MG63 (cell line): ENCODE measurements around the gene SMPX. TPM values are rescaled to one million over a fixed set of nuclear protein-coding genes. Genes with fewer than 3 reads are reported as not detected.

Experiments
- DNase-seq: peaks from one replicate; pipeline ENCODE4 v3.0.0-alpha.2; 2020
- H3K27me3 ChIP-seq: fragments of 250-450 bp; sonication (Bioruptor Pico); 2 replicates; pipeline ENCODE4 v1.5.1; 2020; ENCODE audit warnings: mild to moderate bottlenecking, moderate library complexity
- H3K36me3 ChIP-seq: fragments of 250-450 bp; sonication (Bioruptor Pico); 2 replicates; pipeline ENCODE4 v1.5.1; 2020; ENCODE audit warnings: mild to moderate bottlenecking, moderate library complexity
- H3K4me3 ChIP-seq: fragments of 250-450 bp; sonication (Bioruptor Pico); 2 replicates; pipeline ENCODE4 v1.5.1; 2020; ENCODE audit warnings: mild to moderate bottlenecking, moderate library complexity
- H3K9me3 ChIP-seq: fragments of 250-450 bp; sonication (Bioruptor Pico); 2 replicates; pipeline ENCODE4 v1.5.1; 2020; ENCODE audit warnings: mild to moderate bottlenecking, moderate library complexity
- total RNA-seq: library from RNA; depleted of rRNA; stranded (reverse); fragments of >200 nt; shearing (Covaris generic); gene quantifications from 2 replicates; pipeline ENCODE4 v1.2.3, GENCODE V29; 2014; ENCODE audit warnings: low replicate concordance

Gene SMPX
- total RNA-seq, 1 experiment from 2014 or later = not detected

- DNase-seq = no peak
- Histone ChIP-seq H3K4me3 (no peak overlapping the region), H3K9me3 (no peaks in the 10 kb centered on the region), H3K27me3 (no peaks in the 10 kb centered on the region), H3K36me3 (no peaks in the 10 kb centered on the region)
These were observed 58.8 kb downstream of the SMPX start for GRCh38 chrX:21699136-21699535.

GRCh38 chrX:21698272-21698671, 59.6 kb downstream of the SMPX start:
- DNase-seq = no peak
- Histone ChIP-seq H3K27me3 (no peaks in the 10 kb centered on the region), H3K4me3 (no peak overlapping the region)

GRCh38 chrX:21691512-21692018, 66.4 kb downstream of the SMPX start:
- DNase-seq = no peak
- no peaks in the 10 kb centered on the region for H3K36me3 ChIP-seq
- H3K9me3 ChIP-seq = no peaks in the 10 kb centered on the region
- no peaks in the 10 kb centered on the region for H3K27me3 ChIP-seq
- no peak overlapping the region for H3K4me3 ChIP-seq

More at GRCh38 chrX:21698272-21698671, 59.6 kb downstream of the SMPX start:
- H3K9me3 ChIP-seq = no peaks in the 10 kb centered on the region
- H3K36me3 ChIP-seq = no peaks in the 10 kb centered on the region

- Histone ChIP-seq H3K9me3 (no peaks in the 10 kb centered on the region), H3K36me3 (no peaks in the 10 kb centered on the region), H3K4me3 (no peak overlapping the region), H3K27me3 (no peaks in the 10 kb centered on the region)
- no peak for DNase-seq
These were observed 74.0 kb downstream of the SMPX start for GRCh38 chrX:21683941-21684340.

GRCh38 chrX:21678048-21678612, 79.8 kb downstream of the SMPX start:
- H3K9me3 ChIP-seq = no peaks in the 10 kb centered on the region
- no peak overlapping the region for H3K4me3 ChIP-seq
- no peaks in the 10 kb centered on the region for H3K27me3 ChIP-seq
- DNase-seq = no peak
- no peaks in the 10 kb centered on the region for H3K36me3 ChIP-seq

GRCh38 chrX:21675931-21676330, 82.0 kb downstream of the SMPX start:
- H3K36me3 ChIP-seq = no peaks in the 10 kb centered on the region
- no peak overlapping the region for H3K4me3 ChIP-seq
- H3K9me3 ChIP-seq = no peaks in the 10 kb centered on the region
- H3K27me3 ChIP-seq = no peaks in the 10 kb centered on the region
- DNase-seq = no peak

- H3K27me3 ChIP-seq = no peaks in the 10 kb centered on the region
- H3K9me3 ChIP-seq = no peaks in the 10 kb centered on the region
- no peaks in the 10 kb centered on the region for H3K36me3 ChIP-seq
- no peak for DNase-seq
- H3K4me3 ChIP-seq = no peak overlapping the region
These were observed 83.3 kb downstream of the SMPX start for GRCh38 chrX:21674430-21675186.

GRCh38 chrX:21666679-21667078, 91.2 kb downstream of the SMPX start:
- no peaks in the 10 kb centered on the region for H3K36me3 ChIP-seq
- H3K9me3 ChIP-seq = no peaks in the 10 kb centered on the region
- no peak overlapping the region for H3K4me3 ChIP-seq
- DNase-seq = no peak
- no peaks in the 10 kb centered on the region for H3K27me3 ChIP-seq

GRCh38 chrX:21666252-21666651, 91.7 kb downstream of the SMPX start:
- no peak for DNase-seq

GRCh38 chrX:21662761-21663160, 95.2 kb downstream of the SMPX start:
- Histone ChIP-seq H3K27me3 (no peaks in the 10 kb centered on the region), H3K4me3 (no peak overlapping the region), H3K9me3 (no peaks in the 10 kb centered on the region), H3K36me3 (no peaks in the 10 kb centered on the region)
- no peak for DNase-seq

More at GRCh38 chrX:21666252-21666651, 91.7 kb downstream of the SMPX start:
- no peaks in the 10 kb centered on the region for H3K9me3 ChIP-seq
- H3K27me3 ChIP-seq = no peaks in the 10 kb centered on the region
- H3K36me3 ChIP-seq = no peaks in the 10 kb centered on the region
- no peak overlapping the region for H3K4me3 ChIP-seq

GRCh38 chrX:21661316-21661715, 96.6 kb downstream of the SMPX start:
- Histone ChIP-seq H3K9me3 (no peaks in the 10 kb centered on the region), H3K36me3 (no peaks in the 10 kb centered on the region), H3K27me3 (no peaks in the 10 kb centered on the region), H3K4me3 (no peak overlapping the region)
- no peak for DNase-seq

GRCh38 chrX:21660156-21660555, 97.8 kb downstream of the SMPX start:
- Histone ChIP-seq H3K36me3 (no peaks in the 10 kb centered on the region), H3K4me3 (no peak overlapping the region), H3K27me3 (no peaks in the 10 kb centered on the region), H3K9me3 (no peaks in the 10 kb centered on the region)
- DNase-seq = no peak

GRCh38 chrX:21659320-21659719, 98.6 kb downstream of the SMPX start:
- Histone ChIP-seq H3K27me3 (no peaks in the 10 kb centered on the region), H3K36me3 (no peaks in the 10 kb centered on the region), H3K4me3 (no peak overlapping the region), H3K9me3 (no peaks in the 10 kb centered on the region)
- DNase-seq = no peak

GRCh38 chrX:21658746-21659145, 99.2 kb downstream of the SMPX start:
- no peaks in the 10 kb centered on the region for H3K36me3 ChIP-seq
- no peaks in the 10 kb centered on the region for H3K9me3 ChIP-seq
- no peak for DNase-seq
- no peak overlapping the region for H3K4me3 ChIP-seq
- no peaks in the 10 kb centered on the region for H3K27me3 ChIP-seq

- H3K9me3 ChIP-seq = no peaks in the 10 kb centered on the region
- no peak for DNase-seq
- no peaks in the 10 kb centered on the region for H3K27me3 ChIP-seq
- no peak within 1 kb of the TSS for H3K4me3 ChIP-seq
- no peaks in the 10 kb centered on the region for H3K36me3 ChIP-seq
These were observed 99.7 kb downstream of the SMPX start, which contains the start of gene KLHL34 for GRCh38 chrX:21658152-21658737. Gene KLHL34, minus strand, starts transcription at chrX:21658330. Its CDS starts 542 bp downstream, at chrX:21657788.

- no peaks in the 10 kb centered on the region for H3K36me3 ChIP-seq
- H3K27me3 ChIP-seq = no peaks in the 10 kb centered on the region
- H3K9me3 ChIP-seq = no peaks in the 10 kb centered on the region
- H3K4me3 ChIP-seq = no peak overlapping the region
- no peak for DNase-seq
These were observed 100.4 kb downstream of the SMPX start for GRCh38 chrX:21657318-21658151.
